Activated CD8-positive, alpha-beta memory T cell treated with anti-CD3 and anti-CD28 coated beads for 1 hour (primary cell): ENCODE data around the gene BANF1.
A peak's percentile ranks its signal among the peaks of the same experiment; 100 is the strongest.

ENCODE experiments used
- DNase-seq, 2 donors: peaks; one replicate each; pipeline ENCODE4 v3.0.0-alpha.2; 2020; ENCODE audit warnings: low read depth in 1 of 2; ENCODE audit errors: extremely low read depth in 1 of 2

BANF1 gene

GRCh38 chr11:66035653-66036333, 33.5 kb downstream of the BANF1 start:
- DNase-seq = no peak

GRCh38 chr11:66036334-66036710, 34.0 kb downstream of the BANF1 start:
- no peak for DNase-seq

- DNase-seq = no peak
These were observed 35.0 kb downstream of the BANF1 start for GRCh38 chr11:66037327-66037726.

DNA sequence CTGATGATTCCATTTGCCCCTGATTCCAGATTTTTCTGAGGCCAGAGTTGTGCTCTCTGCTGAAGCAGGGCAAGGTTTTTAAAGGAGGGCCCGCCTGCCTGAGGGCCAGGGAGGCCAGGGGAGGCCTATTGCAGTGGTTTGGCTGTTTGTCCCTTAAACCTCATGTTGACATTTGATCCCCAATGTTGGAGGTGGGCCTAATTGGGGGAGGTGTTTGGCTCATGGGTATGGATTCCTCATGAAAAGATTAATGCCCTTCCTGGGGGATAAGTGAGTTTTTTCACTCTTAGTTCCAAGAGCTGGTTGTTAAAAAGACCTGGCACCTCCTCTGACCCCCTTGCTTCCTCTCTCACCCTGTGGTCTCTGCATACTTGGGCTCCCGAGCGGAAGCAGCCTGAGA, 37.5 kb downstream of the BANF1 start:
- DNase-seq = no peak

DNA sequence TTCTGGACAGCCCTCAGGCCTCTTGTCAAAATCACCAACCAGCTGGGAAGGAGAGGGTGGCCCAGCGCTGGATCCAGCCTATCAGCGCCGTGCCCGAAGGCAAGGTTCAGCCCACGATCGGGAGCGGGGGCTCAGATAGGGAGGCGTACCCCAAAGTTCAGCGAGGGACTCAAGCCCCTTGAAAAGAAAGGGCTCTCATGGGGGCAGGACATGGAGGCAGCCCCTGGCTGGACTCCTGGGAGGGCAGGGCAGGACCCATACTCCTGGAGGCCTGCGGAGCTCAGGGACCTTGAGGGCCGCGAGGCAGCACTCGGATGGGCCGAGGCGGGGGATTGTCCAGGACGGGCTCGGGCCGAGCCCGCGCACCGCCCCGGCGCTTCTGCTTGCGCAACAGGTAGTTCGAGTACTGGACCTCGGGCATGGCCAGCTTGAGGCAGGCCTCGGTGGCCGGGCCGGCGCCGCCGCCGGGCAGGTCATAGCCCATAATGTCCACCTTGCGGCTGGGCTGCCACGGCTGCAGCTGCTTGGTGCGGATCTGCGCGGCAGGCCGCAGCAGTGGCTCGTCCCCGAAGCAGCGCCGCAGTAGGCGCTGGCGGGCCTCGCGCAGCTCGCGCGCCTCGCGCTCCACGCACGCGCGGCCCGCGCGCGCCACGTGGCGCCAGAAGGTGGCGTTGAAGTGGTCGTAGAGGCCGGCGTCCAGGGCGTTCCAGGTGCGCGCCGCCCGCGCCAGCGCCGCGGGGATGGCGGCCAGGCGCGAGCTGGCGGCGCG, 40.1 kb downstream of the BANF1 start:
- no peak for DNase-seq

- no peak for DNase-seq
These were observed 40.9 kb downstream of the BANF1 start for GRCh38 chr11:66042996-66043906.

- no peak for DNase-seq
These were observed 42.5 kb downstream of the BANF1 start for GRCh38 chr11:66044757-66045156.

DNA sequence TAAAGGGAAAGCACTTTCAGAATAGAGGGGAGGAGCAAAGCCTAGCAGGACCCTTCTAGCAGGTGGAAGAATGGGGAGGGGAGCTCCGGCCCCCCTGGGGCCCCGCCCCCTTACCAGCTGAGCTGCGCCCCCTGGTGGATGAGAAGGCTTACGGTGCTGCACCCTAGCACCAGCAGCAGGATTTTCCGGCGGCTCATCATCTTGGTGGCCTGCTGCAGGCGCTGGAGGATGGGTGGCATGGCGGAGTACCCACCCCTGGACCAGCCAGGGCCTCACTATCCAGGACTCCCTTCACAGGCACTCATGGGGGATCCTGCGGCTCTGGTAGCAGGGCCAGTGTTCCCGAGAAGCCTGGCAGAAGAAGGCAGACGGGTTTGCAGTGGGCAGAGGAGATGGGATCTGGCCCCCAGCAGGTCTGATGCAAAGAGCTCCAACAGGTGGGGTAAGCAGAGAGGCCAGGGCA, 42.9 kb downstream of the BANF1 start:
- DNase-seq = peak; percentile 62 to 78

DNA sequence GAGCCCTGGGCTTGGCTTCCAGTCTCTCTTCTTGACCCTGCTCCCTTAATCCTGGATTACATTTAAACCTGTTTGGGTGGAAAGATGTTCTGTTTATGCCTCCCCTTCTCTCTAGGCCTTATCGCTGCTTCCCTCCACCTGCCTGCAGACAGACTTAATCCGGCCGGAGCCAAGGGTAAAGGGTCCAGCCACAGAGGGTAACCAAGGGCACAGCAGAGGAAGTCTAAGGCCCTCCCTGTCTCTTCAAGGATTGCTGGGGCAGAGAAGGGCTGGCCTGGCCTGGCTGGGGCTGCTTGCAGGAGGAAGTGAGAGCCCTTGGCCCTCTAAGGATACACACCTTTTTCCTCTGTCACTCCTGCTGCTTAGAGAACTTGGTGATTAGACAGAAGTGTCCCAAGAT, 44.6 kb downstream of the BANF1 start:
- DNase-seq = no peak

DNA sequence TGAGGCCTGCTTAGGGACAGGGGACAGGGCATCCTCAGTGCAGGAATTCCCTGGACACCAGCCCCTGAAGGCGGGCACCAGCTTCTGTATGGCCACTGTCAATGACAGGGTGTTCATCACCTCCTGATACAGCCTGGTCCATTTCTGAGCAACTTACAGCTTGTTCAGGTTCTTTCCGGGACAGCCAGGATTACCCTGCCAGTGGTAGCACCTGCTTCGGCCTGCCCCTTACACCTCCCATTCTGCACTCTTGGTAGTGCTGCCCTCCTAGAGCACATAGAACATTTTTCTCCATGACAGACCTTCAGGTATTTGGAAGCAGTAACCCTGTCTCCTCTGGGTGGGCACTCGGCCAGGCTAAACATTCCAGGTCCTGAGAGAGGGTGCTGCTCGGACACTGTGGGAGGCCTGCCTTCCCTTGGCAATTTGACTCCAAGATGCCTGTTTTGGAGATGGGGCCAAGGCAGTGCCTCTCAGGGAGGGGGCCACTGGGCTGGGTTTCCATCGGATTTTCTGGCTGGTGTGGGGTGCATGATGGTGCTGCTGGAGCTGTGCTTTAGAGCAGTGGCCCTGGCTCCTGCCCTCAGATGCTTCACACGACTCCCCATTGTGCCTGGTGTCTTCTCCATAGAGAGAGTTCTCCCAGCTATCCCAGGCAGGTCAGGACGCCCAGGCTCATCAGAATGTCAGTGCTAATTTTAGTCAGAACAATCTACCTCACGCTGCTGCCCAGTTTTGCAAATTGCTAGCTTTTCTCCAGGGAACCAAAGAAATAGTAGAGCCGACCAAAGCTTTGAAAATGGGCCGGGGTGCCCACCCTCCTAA, 45.5 kb downstream of the BANF1 start:
- DNase-seq = no peak

- DNase-seq = no peak
These were observed 46.4 kb downstream of the BANF1 start, which contains the start of gene GAL3ST3 for GRCh38 chr11:66048547-66049323. Gene GAL3ST3, minus strand, starts transcription at chr11:66049161. Its CDS starts 3,746 bp downstream, at chr11:66045415.

DNA sequence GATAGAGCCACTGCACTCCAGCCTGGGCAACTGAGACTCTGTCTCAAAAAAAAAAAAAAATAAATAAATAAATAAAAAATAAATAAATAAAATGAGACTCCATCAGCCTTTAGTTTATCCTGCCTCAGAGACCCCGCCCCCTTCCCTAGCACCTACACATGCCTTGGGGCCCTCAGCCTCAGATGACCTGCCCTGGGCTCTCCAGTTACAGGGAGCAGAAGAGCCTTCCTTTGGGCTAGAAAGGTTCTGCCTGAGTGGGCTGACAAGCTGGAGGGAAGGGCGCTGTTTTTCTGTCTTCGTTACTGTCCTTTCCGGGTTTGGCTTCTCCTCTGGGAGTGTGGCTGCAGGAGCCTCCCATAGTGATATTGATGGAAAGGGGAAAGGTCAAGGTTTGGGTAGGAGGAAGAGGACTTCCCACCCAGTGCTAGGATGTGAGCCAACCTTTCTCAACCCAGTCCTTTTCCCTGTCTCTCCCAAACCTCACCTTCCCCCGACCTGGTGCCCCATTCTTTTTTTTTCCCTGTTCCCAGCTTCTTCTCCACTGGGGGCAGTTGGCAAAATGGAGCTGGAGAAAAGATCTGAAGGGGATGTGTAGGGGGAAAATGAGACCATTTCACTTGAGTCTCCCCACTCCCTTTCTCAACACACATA, 48.4 kb downstream of the BANF1 start:
- no peak for DNase-seq

DNA sequence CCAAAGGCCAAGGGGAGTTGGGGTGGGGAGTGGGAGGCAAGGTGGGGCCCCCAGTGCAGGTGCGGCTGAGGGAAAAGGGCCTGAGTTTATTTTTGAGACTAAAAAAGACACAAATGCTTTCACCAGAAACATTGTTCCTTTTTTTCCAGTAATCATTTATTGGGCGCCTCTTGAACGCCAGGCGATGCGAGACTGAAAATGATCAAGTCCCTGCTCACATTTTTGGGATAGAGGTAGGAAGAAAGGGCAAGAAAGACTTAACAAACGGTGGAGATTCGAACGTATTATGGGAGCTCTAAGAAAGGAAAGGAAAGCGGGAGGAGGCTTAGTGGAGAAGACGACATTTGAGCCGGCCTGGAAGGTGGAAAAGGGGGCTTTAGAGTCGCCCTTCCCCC, 49.1 kb downstream of the BANF1 start:
- DNase-seq = no peak

GRCh38 chr11:66051766-66052663, 49.7 kb downstream of the BANF1 start, which contains the start of gene SF3B2:
Gene SF3B2, plus strand, starts transcription at chr11:66052364. Its CDS starts 21 bp downstream, at chr11:66052385.
- peak; percentile 84 to 91 for DNase-seq

GRCh38 chr11:66052664-66052982, 50.3 kb downstream of the BANF1 start:
- no peak for DNase-seq
